Endothelial cell of umbilical vein (primary cell): ENCODE measurements around the gene PCSK6. TPM values are rescaled to one million over a fixed set of nuclear protein-coding genes. Genes with fewer than 3 reads are reported as not detected.
A peak's percentile ranks its signal among the peaks of the same experiment; 100 is the strongest.

Experiments
- BruUV-seq: library from RNA; stranded (reverse); fragments of 400-500 nt; replicated peaks from 2 replicates; lab custom pipeline; 2021; lab: Mats Ljungman, UMichigan
- CTCF ChIA-PET: fragments of 300-600, 350-600 bp; sonication (Branson Sonifier 250); formaldehyde crosslinking; loops from one replicate; lab custom pipeline; 2021; ENCODE audit warnings: antibody characterized with exemption, inconsistent platforms; lab: Charles Lee
- POLR2A ChIA-PET: fragments of 300-600, 350-600 bp; sonication (Branson Sonifier 250); formaldehyde crosslinking; loops from one replicate; lab custom pipeline; 2021; ENCODE audit warnings: antibody characterized with exemption, inconsistent platforms; lab: Charles Lee
- DNase-seq: peaks from one replicate; pipeline ENCODE4 v3.0.0-alpha.2; 2011; ENCODE audit warnings: low read depth, low spot score
- FAIRE-seq: peaks from 2 replicates; lab custom pipeline; 2011; peaks lifted over from hg19 to GRCh38; lab: Jason Lieb, UNC
- H2AFZ ChIP-seq: 2 replicates; pipeline ENCODE4 v1.6.0; 2012; ENCODE audit warnings: low read depth, low read length, control low read depth, inconsistent platforms
- H3K27ac ChIP-seq: 2 replicates; pipeline ENCODE4 v1.5.1; 2011; ENCODE audit warnings: low read depth, mild to moderate bottlenecking, control low read depth, low read length, moderate library complexity; ENCODE audit not compliant: insufficient read depth
- H3K27me3 ChIP-seq, 2 experiments: 2 replicates each; pipeline versions ENCODE4 v1.6.0 to v1.6.1; 2011; ENCODE audit warnings: low read length in 2 of 2, mixed read lengths in 1 of 2; ENCODE audit not compliant: control insufficient read depth in 2 of 2, insufficient read depth in 2 of 2
- H3K36me3 ChIP-seq, 2 experiments: 2 replicates in 1 of 2; 3 replicates in 1 of 2; pipeline ENCODE4 v1.5.1; 2011; ENCODE audit warnings: low read length in 2 of 2, mild to moderate bottlenecking in 1 of 2, moderate library complexity in 1 of 2; ENCODE audit not compliant: control insufficient read depth in 2 of 2, insufficient read depth in 2 of 2; ENCODE audit errors: extremely low read depth in 1 of 2
- H3K4me1 ChIP-seq: 3 replicates; pipeline ENCODE4 v1.5.1; 2011; ENCODE audit warnings: mild to moderate bottlenecking, low read length; ENCODE audit not compliant: control insufficient read depth, insufficient read depth; ENCODE audit errors: extremely low read depth
- H3K4me2 ChIP-seq: 2 replicates; pipeline ENCODE4 v1.6.1; 2011; ENCODE audit warnings: low read length, control low read depth, mixed read lengths; ENCODE audit not compliant: insufficient read depth
- H3K4me3 ChIP-seq, 3 experiments: fragments of 200-600 bp in 1 of 3; sonication (generic), shearing (Covaris generic) in 1 of 3; replicated peaks in 1 of 3; 2 replicates each; pipeline ENCODE4 v1.5.1; 2011 to 2016; ENCODE audit warnings: control low read depth in 3 of 3, low read length in 3 of 3, mild to moderate bottlenecking in 2 of 3, inconsistent platforms in 1 of 3, low read depth in 1 of 3, moderate library complexity in 1 of 3; ENCODE audit not compliant: insufficient read depth in 1 of 3
- H3K79me2 ChIP-seq: 2 replicates; pipeline ENCODE4 v1.6.0; 2012; ENCODE audit warnings: low read length, inconsistent platforms; ENCODE audit not compliant: control insufficient read depth, insufficient read depth
- H3K9ac ChIP-seq: replicated peaks from 2 replicates; pipeline ENCODE3; 2011; ENCODE audit warnings: low read length, control low read depth; ENCODE audit not compliant: insufficient read depth; ENCODE audit errors: extremely low read depth
- H3K9me1 ChIP-seq: replicated peaks from 3 replicates; pipeline ENCODE4 v1.6.0; 2011; ENCODE audit warnings: mild to moderate bottlenecking, low read length; ENCODE audit not compliant: control insufficient read depth, insufficient read depth; ENCODE audit errors: extremely low read depth
- H3K9me3 ChIP-seq: replicated peaks from 2 replicates; pipeline ENCODE4 v1.5.1; 2012; ENCODE audit warnings: low read length, inconsistent platforms; ENCODE audit not compliant: control insufficient read depth, insufficient read depth
- H4K20me1 ChIP-seq: replicated peaks from 2 replicates; pipeline ENCODE3; 2011; ENCODE audit warnings: mild to moderate bottlenecking, low read length; ENCODE audit not compliant: control insufficient read depth, insufficient read depth; ENCODE audit errors: extremely low read depth
- CTCF ChIP-seq, 2 donors: IDR thresholded peaks; 1 replicate in 1 of 2; 2 replicates in 1 of 2; pipeline ENCODE4 v1.5.1; 2011; ENCODE audit warnings: low read length in 2 of 2, mild to moderate bottlenecking in 2 of 2, moderate library complexity in 2 of 2, control low read depth in 1 of 2, inconsistent platforms in 1 of 2, low read depth in 1 of 2; ENCODE audit not compliant: insufficient read depth in 1 of 2; ENCODE audit errors: extremely low read depth in 1 of 2
- FOS ChIP-seq: IDR thresholded peaks from 2 replicates; pipeline ENCODE4 v1.6.1; 2011; ENCODE audit warnings: mild to moderate bottlenecking, low read length, moderate library complexity, borderline replicate concordance; ENCODE audit not compliant: insufficient read depth
- MAX ChIP-seq: IDR thresholded peaks from 2 replicates; pipeline ENCODE4 v1.6.1; 2011; ENCODE audit not compliant: insufficient read depth, insufficient read length
- MYC ChIP-seq: IDR thresholded peaks from one replicate; pipeline ENCODE4 v1.6.1; 2011; ENCODE audit warnings: mild to moderate bottlenecking, low read depth, low read length
- POLR2A ChIP-seq: IDR thresholded peaks from 2 replicates; pipeline ENCODE4 v1.6.1; 2012; ENCODE audit warnings: low read depth, mild to moderate bottlenecking, control low read depth, low read length
- POLR2AphosphoS5 ChIP-seq: IDR thresholded peaks from 2 replicates; pipeline ENCODE4 v1.6.1; 2012; ENCODE audit warnings: low read depth, mild to moderate bottlenecking, control low read depth, low read length, moderate library complexity; ENCODE audit not compliant: insufficient read depth
- dilution Hi-C: fragments of 300-500 bp; cut with MboI; formaldehyde crosslinking; loops from one replicate; pipeline ENCODE4 v1.15.0; 2019; ENCODE audit warnings: low sequenced_read_pairs; ENCODE audit not compliant: extremely low pct_ligation_motif_present
- intact Hi-C: fragments of 100-400 bp; cut with micrococcal nuclease; formaldehyde crosslinking; loops from one replicate; pipeline ENCODE4 v1.10.0; 2022
- polyA plus RNA-seq, 4 experiments: library from polyadenylated mRNA; depleted of rRNA in 3 of 4; stranded (reverse) in 3 of 4; unstranded in 1 of 4; fragments of >200 nt; gene quantifications; 2 replicates each; pipeline versions ENCODE4 v1.2.1 to v1.2.3, GENCODE V29; 2011 to 2012; ENCODE audit warnings: missing spikeins in 1 of 4
- total RNA-seq: library from RNA; stranded (reverse); gene quantifications from 2 replicates; pipeline ENCODE4 v1.2.3, GENCODE V29; 2021

PCSK6 gene
- total and polyA plus RNA-seq, 2 donors (not counting 3 experiments of a cell fraction or from before 2014, with no cell fraction given), result 0.18 to 0.69 TPM

- no peaks in the 10 kb centered on the region for H3K79me2 ChIP-seq
- intact Hi-C loops (loop anchor here (1.0 kb wide), 2 partner anchors 139 to 202 kb away; no protein-coding TSS in a partner anchor), dilution Hi-C loops (no loop called here)
- H3K9me3 ChIP-seq, result no peaks in the 10 kb centered on the region
- H2AFZ ChIP-seq, result peak overlapping the region; percentile 53
- DNase-seq (peak; percentile 34), FAIRE-seq (no peak)
- no peaks in the 10 kb centered on the region for H3K9me1 ChIP-seq
- TF ChIP-seq FOS, result no peak
- peak; percentile 52 to 81 for TF ChIP-seq CTCF (IDR thresholded peaks at IDR 0.05; ENCODE audit: extremely low read depth in 1 of 2, insufficient read depth in 1 of 2, low read depth in 1 of 2, low read length in 2 of 2)
- TF ChIP-seq POLR2A, result no peak
- ChIA-PET CTCF (interaction anchor here (0.5 to 3.8 kb wide), 30 partner anchors 9 to 213 kb away, joined by 3 to 90 read pairs (median 6); partner anchors contain the start of gene SNRPA1), POLR2A (no interaction called here)
- H3K9ac ChIP-seq, result no peak overlapping the region
- H3K36me3 ChIP-seq, result no peaks in the 10 kb centered on the region
- BruUV-seq, result no TSS peak
- H3K4me3 ChIP-seq, result no peak overlapping the region
- no peaks in the 10 kb centered on the region for H3K27me3 ChIP-seq
- no peaks in the 10 kb centered on the region for H3K4me1 ChIP-seq
- no peaks in the 10 kb centered on the region for H4K20me1 ChIP-seq
- H3K4me2 ChIP-seq, result no peak overlapping the region
- H3K27ac ChIP-seq, result no peak overlapping the region
Measured at GRCh38 chr15:101501703-101502373, 12.3 kb upstream of the PCSK6 start.

- H3K36me3 ChIP-seq, result no peaks in the 10 kb centered on the region
- H3K27ac ChIP-seq, result no peak overlapping the region
- ChIA-PET CTCF (interaction anchor here (1.4 to 3.8 kb wide), 18 partner anchors 8 to 213 kb away, joined by 3 to 90 read pairs (median 8); partner anchors contain the start of gene SNRPA1), POLR2A (no interaction called here)
- TF ChIP-seq CTCF (IDR thresholded peaks at IDR 0.05; ENCODE audit: extremely low read depth in 1 of 2, insufficient read depth in 1 of 2, low read depth in 1 of 2, low read length in 2 of 2) (no peak), FOS (no peak), MYC (no peak), POLR2AphosphoS5 (no peak), MAX (no peak)
- no peaks in the 10 kb centered on the region for H3K4me1 ChIP-seq
- no peaks in the 10 kb centered on the region for H3K79me2 ChIP-seq
- no peak overlapping the region for H2AFZ ChIP-seq
- FAIRE-seq (no peak), DNase-seq (no peak)
- no peaks in the 10 kb centered on the region for H4K20me1 ChIP-seq
- intact Hi-C loops, result no loop called here
- no peak overlapping the region for H3K4me3 ChIP-seq
- H3K9ac ChIP-seq, result no peak overlapping the region
- no peaks in the 10 kb centered on the region for H3K27me3 ChIP-seq
- dilution Hi-C loops, result no loop called here
- H3K4me2 ChIP-seq, result no peak overlapping the region
- H3K9me3 ChIP-seq, result no peaks in the 10 kb centered on the region
- H3K9me1 ChIP-seq, result no peaks in the 10 kb centered on the region
- BruUV-seq, result no TSS peak
Measured at GRCh38 chr15:101500865-101501551, 11.5 kb upstream of the PCSK6 start.
